Nephron progenitor cell (in vitro differentiated cells): Measurements from ENCODE around the gene RPS6KC1.

Source experiments
- DNase-seq: peaks from one replicate; pipeline ENCODE4 v3.0.0; 2021
- H3K27ac Mint-ChIP-seq: 2 replicates; pipeline ENCODE4 v1.8.0; 2021; ENCODE audit warnings: mild to moderate bottlenecking, moderate library complexity, mixed read lengths
- H3K27me3 Mint-ChIP-seq: 2 replicates; pipeline ENCODE4 v1.8.0; 2021; ENCODE audit warnings: mild to moderate bottlenecking, low read depth, mixed read lengths; ENCODE audit not compliant: poor library complexity
- H3K36me3 Mint-ChIP-seq: 2 replicates; pipeline ENCODE4 v1.8.0; 2021; ENCODE audit warnings: low read depth, mixed read lengths
- H3K4me1 Mint-ChIP-seq: 2 replicates; pipeline ENCODE4 v1.8.0; 2021; ENCODE audit warnings: mixed read lengths
- H3K4me3 Mint-ChIP-seq: 2 replicates; pipeline ENCODE4 v1.8.0; 2021; ENCODE audit warnings: mild to moderate bottlenecking, moderate library complexity, mixed read lengths
- H3K9me3 Mint-ChIP-seq: 2 replicates; pipeline ENCODE4 v1.8.0; 2021; ENCODE audit warnings: mild to moderate bottlenecking, moderate library complexity, mixed read lengths
- TF ChIP-seq, protein P1 (sequence below): fragments of 200-600 bp; sonication (generic); IDR thresholded peaks from 2 replicates; pipeline ENCODE4 v1.5.0; 2021; ENCODE audit warnings: antibody characterized with exemption

The RPS6KC1 gene, protein sequence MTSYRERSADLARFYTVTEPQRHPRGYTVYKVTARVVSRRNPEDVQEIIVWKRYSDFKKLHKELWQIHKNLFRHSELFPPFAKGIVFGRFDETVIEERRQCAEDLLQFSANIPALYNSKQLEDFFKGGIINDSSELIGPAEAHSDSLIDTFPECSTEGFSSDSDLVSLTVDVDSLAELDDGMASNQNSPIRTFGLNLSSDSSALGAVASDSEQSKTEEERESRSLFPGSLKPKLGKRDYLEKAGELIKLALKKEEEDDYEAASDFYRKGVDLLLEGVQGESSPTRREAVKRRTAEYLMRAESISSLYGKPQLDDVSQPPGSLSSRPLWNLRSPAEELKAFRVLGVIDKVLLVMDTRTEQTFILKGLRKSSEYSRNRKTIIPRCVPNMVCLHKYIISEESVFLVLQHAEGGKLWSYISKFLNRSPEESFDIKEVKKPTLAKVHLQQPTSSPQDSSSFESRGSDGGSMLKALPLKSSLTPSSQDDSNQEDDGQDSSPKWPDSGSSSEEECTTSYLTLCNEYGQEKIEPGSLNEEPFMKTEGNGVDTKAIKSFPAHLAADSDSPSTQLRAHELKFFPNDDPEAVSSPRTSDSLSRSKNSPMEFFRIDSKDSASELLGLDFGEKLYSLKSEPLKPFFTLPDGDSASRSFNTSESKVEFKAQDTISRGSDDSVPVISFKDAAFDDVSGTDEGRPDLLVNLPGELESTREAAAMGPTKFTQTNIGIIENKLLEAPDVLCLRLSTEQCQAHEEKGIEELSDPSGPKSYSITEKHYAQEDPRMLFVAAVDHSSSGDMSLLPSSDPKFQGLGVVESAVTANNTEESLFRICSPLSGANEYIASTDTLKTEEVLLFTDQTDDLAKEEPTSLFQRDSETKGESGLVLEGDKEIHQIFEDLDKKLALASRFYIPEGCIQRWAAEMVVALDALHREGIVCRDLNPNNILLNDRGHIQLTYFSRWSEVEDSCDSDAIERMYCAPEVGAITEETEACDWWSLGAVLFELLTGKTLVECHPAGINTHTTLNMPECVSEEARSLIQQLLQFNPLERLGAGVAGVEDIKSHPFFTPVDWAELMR

DNA sequence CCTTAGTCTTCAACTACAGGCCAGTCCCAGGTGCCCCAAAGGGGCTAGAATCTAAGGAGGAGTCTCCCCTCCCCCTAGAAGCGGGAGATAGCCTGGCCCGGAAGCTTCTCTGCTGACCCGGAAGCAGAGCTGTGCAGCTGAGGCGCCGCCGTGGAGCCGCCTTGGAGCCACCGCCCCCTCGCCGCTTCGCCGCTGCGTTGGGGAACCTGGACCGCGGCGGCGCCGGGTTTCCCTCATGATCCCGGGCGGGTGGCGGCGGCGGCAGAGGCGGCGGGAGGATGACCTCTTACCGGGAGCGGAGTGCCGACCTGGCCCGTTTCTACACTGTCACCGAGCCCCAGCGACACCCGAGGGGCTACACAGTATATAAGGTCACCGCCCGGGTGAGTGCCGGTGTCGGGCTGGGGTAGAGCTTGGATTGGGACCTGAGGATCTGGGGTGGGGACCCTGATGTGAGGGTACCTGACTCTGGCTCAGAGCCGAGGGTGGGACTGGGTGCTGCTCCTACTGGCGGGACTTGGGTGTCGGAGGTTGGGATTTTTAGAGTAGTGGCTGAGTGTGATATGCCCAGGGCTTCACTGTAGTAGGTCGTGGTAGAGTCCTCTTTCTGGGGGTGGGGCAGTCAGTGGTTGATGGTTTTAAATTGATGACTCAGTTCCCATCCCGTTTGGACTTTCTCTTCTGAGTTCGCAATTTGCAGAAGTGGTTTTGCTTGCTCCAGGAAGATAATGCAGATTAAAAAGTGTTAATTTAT, at the start of gene RPS6KC1:
RPS6KC1 (plus strand) TSS at position 115 of the 754 bp plus-strand sequence; CDS start at position 279, 164 bp downstream.
- peak; percentile 82 for DNase-seq
- peaks cover 27% of the 10 kb centered on the region for H3K4me1 Mint-ChIP-seq
- peaks cover 27% of the 10 kb centered on the region for H3K36me3 Mint-ChIP-seq
- peak within 1 kb of the TSS; percentile 92 for H3K27ac Mint-ChIP-seq
- peaks cover 38% of the 10 kb centered on the region for H3K9me3 Mint-ChIP-seq
- peaks cover 12% of the 10 kb centered on the region for H3K27me3 Mint-ChIP-seq
- TF ChIP-seq, protein P1, sequence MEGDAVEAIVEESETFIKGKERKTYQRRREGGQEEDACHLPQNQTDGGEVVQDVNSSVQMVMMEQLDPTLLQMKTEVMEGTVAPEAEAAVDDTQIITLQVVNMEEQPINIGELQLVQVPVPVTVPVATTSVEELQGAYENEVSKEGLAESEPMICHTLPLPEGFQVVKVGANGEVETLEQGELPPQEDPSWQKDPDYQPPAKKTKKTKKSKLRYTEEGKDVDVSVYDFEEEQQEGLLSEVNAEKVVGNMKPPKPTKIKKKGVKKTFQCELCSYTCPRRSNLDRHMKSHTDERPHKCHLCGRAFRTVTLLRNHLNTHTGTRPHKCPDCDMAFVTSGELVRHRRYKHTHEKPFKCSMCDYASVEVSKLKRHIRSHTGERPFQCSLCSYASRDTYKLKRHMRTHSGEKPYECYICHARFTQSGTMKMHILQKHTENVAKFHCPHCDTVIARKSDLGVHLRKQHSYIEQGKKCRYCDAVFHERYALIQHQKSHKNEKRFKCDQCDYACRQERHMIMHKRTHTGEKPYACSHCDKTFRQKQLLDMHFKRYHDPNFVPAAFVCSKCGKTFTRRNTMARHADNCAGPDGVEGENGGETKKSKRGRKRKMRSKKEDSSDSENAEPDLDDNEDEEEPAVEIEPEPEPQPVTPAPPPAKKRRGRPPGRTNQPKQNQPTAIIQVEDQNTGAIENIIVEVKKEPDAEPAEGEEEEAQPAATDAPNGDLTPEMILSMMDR = no peak
- peak within 1 kb of the TSS; percentile 96 for H3K4me3 Mint-ChIP-seq

DNA sequence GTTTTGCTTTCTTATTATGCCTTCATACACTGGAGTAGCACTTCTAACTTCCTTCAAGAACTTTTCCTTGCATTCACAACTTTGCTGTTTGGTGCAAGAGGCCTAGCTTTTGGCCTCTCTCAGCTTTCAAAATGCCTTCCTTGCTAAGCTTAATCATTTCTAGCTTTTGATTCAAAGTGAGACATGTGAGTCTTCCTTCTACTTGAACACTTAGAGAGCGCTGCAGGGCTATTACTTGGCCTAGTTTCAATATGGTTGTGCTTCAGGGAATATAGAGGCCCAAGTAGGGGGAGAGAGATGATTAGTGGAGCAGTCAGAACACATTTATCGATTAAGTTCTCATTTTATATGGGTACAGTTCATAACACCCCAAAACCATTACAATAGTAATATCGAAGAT, 47.8 kb upstream of the RPS6KC1 start:
- DNase-seq = no peak
- Mint-ChIP-seq H3K27ac (no peak overlapping the region), H3K36me3 (peaks cover 64% of the 10 kb centered on the region), H3K4me3 (no peak overlapping the region), H3K4me1 (no peaks in the 10 kb centered on the region), H3K9me3 (no peaks in the 10 kb centered on the region), H3K27me3 (no peaks in the 10 kb centered on the region)
- TF ChIP-seq, protein P1 = no peak

DNA sequence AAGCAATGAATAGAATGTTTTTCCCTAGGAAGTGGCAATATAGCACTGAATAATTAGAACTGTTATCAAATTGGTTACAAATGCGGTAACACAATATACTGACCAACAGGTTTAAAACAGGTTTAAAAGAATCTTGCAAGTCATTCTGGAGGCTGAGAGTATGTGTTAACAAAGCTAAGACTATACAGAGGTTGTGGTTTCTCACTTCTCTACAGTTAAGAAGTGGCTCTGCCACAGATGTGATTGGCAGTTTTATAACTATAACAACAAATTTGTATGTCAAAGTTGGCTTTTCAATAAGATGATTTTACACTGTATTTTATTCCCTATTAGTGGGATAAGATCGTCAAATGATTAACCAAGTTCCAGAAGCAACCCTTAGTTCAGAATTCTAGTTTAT, 42.5 kb upstream of the RPS6KC1 start:
- Mint-ChIP-seq H3K9me3 (no peaks in the 10 kb centered on the region), H3K4me3 (no peak overlapping the region), H3K27ac (no peak overlapping the region), H3K4me1 (peaks cover 8% of the 10 kb centered on the region), H3K27me3 (peaks cover 3% of the 10 kb centered on the region), H3K36me3 (peaks cover 80% of the 10 kb centered on the region)
- no peak for DNase-seq
- TF ChIP-seq, protein P1 = no peak

DNA sequence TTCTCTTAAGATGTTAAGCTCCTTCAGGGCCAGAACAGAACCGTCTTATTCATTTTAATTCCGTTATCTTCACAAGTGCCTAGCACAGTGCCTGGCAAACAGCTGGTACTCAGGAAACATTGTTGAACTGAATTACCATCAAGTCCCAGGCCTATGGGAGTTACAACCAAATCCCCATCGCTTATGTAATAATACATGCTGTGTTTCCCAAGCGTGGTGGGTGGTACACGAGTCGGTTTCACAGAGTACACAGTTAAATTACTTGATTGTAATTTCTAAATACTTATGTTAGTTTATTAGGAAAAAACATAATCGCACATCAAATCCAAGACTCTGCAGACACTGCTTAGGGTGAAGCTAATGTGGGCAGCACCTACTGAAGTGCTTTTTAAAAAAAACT, 36.4 kb upstream of the RPS6KC1 start:
- H3K4me1 Mint-ChIP-seq = peaks cover 19% of the 10 kb centered on the region
- no peaks in the 10 kb centered on the region for H3K9me3 Mint-ChIP-seq
- H3K27me3 Mint-ChIP-seq = peaks cover 7% of the 10 kb centered on the region
- peak overlapping the region; percentile 100 for H3K27ac Mint-ChIP-seq
- peaks cover 32% of the 10 kb centered on the region for H3K36me3 Mint-ChIP-seq
- no peak for DNase-seq
- TF ChIP-seq, protein P1 = no peak
- peak overlapping the region; percentile 96 for H3K4me3 Mint-ChIP-seq
